ENCODE data around the gene ZNF57.
"Not testable (repeated sequence)": the region's sequence is repeated elsewhere in the genome, so short reads cannot be mapped to it uniquely, and the experiment has no call there.

DNA sequence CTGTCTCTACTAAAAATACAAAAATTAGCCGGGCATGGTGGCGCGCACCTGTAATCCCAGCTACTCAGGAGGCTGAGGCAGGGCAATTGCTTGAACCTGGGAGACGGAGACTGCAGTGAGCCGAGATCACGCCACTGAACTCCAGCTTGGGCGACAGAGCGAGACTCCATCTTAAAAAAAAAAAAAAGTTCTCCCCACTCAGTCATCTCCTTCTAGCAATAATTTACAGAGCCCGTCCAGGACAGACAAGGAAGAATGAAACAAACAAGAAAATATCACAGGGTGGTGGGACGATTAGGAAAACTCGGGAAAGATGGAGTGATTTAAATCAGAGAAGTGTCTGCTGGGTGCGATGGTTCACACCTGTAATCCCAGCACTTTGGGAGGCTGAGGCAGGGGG lies 62.9 kb downstream of the ZNF57 start:
- TF ChIP-seq, protein P1, sequence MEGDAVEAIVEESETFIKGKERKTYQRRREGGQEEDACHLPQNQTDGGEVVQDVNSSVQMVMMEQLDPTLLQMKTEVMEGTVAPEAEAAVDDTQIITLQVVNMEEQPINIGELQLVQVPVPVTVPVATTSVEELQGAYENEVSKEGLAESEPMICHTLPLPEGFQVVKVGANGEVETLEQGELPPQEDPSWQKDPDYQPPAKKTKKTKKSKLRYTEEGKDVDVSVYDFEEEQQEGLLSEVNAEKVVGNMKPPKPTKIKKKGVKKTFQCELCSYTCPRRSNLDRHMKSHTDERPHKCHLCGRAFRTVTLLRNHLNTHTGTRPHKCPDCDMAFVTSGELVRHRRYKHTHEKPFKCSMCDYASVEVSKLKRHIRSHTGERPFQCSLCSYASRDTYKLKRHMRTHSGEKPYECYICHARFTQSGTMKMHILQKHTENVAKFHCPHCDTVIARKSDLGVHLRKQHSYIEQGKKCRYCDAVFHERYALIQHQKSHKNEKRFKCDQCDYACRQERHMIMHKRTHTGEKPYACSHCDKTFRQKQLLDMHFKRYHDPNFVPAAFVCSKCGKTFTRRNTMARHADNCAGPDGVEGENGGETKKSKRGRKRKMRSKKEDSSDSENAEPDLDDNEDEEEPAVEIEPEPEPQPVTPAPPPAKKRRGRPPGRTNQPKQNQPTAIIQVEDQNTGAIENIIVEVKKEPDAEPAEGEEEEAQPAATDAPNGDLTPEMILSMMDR (IDR thresholded peaks at IDR 0.05): not testable (repeated sequence)
- not testable (repeated sequence) for TF ChIP-seq POLR2A, POLR2AphosphoS5 (IDR thresholded peaks at IDR 0.05)
